K562 (cell line): ENCODE results near the gene GPHA2. TPM values are rescaled to one million over a fixed set of nuclear protein-coding genes. Genes with fewer than 3 reads are reported as not detected.

Source experiments
- DDX20 ChIP-seq: fragments of 450-650 bp; IDR thresholded peaks from 2 replicates; pipeline ENCODE4 v1.6.1; 2016; ENCODE audit warnings: missing genetic modification characterization, low read depth, mild to moderate bottlenecking, missing compliant biosample characterization, moderate library complexity
- GATAD2B ChIP-seq: fragments of 450-650 bp; IDR thresholded peaks from 2 replicates; pipeline ENCODE4 v1.6.1; 2017; ENCODE audit warnings: mild to moderate bottlenecking, borderline replicate concordance
- IRF2 ChIP-seq: sonication (generic); formaldehyde crosslinking; IDR thresholded peaks from 2 replicates; pipeline ENCODE4 v1.8.1; 2022; ENCODE audit warnings: mild to moderate bottlenecking, missing genetic modification reagents
- MITF ChIP-seq: IDR thresholded peaks from 2 replicates; pipeline ENCODE4 v1.6.1; 2014; ENCODE audit warnings: antibody characterized with exemption
- MTA2 ChIP-seq: fragments of 450-650 bp; IDR thresholded peaks from 2 replicates; pipeline ENCODE4 v1.6.1; 2016; ENCODE audit warnings: low read depth
- PCBP1 ChIP-seq: fragments of 200-400 bp; formaldehyde crosslinking; IDR thresholded peaks from 2 replicates; pipeline ENCODE4 v1.6.1; 2018; ENCODE audit warnings: mild to moderate bottlenecking, low read depth, low read length; ENCODE audit not compliant: poor library complexity, severe bottlenecking
- REST ChIP-seq, 2 experiments: fragments of 450-650 bp; formaldehyde crosslinking in 1 of 2; IDR thresholded peaks; 2 replicates each; pipeline versions ENCODE4 v1.4.0 to v1.6.1; 2014 to 2020; ENCODE audit warnings: mild to moderate bottlenecking in 2 of 2, borderline replicate concordance in 1 of 2, low read depth in 1 of 2
- TAF9B ChIP-seq: fragments of 450-650 bp; IDR thresholded peaks from 2 replicates; pipeline ENCODE4 v1.6.1; 2018; ENCODE audit warnings: mild to moderate bottlenecking; ENCODE audit not compliant: partially characterized antibody
- polyA plus RNA-seq, 8 experiments: library from polyadenylated mRNA; depleted of rRNA in 4 of 8; stranded (reverse) in 5 of 8; unstranded in 3 of 8; fragments of >200 nt; fragmentation: Nextera tagmentation in 2 of 8; fragmentation: Illumina TruSeq in 1 of 8; extraction: Ambion mirVana in 2 of 8; extraction: Trizol in 1 of 8; gene quantifications; 2 replicates each; pipeline versions ENCODE4 v1.2.1 to v1.2.3, GENCODE V29; 2011 to 2014; ENCODE audit warnings: inconsistent platforms in 1 of 8, missing spikeins in 1 of 8
- total RNA-seq, 7 experiments: library from RNA; depleted of rRNA in 6 of 7; stranded (reverse); fragments of >200 nt in 6 of 7; fragmentation: Illumina TruSeq in 2 of 7; extraction: Trizol in 2 of 7; gene quantifications; 2 replicates each; pipeline versions ENCODE4 v1.2.1 to v1.2.3, GENCODE V29; 2011 to 2021; ENCODE audit warnings: low replicate concordance in 1 of 7
- TF ChIP-seq, protein P1 (sequence below): fragments of 250-450 bp; sonication (Bioruptor Pico); IDR thresholded peaks from 2 replicates; pipeline ENCODE4 v1.5.0; 2021
- TF ChIP-seq, protein P2 (sequence below): fragments of 250-450 bp; sonication (Bioruptor Pico); IDR thresholded peaks from 2 replicates; pipeline ENCODE4 v1.8.0; 2022; ENCODE audit warnings: inconsistent platforms, mild to moderate bottlenecking, moderate library complexity, borderline replicate concordance
- TF ChIP-seq, protein P3 (sequence below): sonication (generic); IDR thresholded peaks from 2 replicates; pipeline ENCODE4 v1.6.1; 2016

The GPHA2 gene
- total and polyA plus RNA-seq, 9 of the 15 experiments (the other 6 are each of a cell fraction or from before 2014, with no cell fraction given) = 0.17 to 0.22 TPM; not detected in 7

GRCh38 chr11:64916775-64917662 is 18.7 kb downstream of the GPHA2 start, which contains the start of gene ATG2A (continued):
- TF ChIP-seq, protein P1, sequence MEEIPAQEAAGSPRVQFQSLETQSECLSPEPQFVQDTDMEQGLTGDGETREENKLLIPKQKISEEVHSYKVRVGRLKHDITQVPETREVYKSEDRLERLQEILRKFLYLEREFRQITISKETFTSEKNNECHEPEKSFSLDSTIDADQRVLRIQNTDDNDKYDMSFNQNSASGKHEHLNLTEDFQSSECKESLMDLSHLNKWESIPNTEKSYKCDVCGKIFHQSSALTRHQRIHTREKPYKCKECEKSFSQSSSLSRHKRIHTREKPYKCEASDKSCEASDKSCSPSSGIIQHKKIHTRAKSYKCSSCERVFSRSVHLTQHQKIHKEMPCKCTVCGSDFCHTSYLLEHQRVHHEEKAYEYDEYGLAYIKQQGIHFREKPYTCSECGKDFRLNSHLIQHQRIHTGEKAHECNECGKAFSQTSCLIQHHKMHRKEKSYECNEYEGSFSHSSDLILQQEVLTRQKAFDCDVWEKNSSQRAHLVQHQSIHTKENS (CRISPR knock-in tag) = no peak
- TF ChIP-seq, protein P2, sequence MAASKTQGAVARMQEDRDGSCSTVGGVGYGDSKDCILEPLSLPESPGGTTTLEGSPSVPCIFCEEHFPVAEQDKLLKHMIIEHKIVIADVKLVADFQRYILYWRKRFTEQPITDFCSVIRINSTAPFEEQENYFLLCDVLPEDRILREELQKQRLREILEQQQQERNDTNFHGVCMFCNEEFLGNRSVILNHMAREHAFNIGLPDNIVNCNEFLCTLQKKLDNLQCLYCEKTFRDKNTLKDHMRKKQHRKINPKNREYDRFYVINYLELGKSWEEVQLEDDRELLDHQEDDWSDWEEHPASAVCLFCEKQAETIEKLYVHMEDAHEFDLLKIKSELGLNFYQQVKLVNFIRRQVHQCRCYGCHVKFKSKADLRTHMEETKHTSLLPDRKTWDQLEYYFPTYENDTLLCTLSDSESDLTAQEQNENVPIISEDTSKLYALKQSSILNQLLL = no peak
- TF ChIP-seq, protein P3, sequence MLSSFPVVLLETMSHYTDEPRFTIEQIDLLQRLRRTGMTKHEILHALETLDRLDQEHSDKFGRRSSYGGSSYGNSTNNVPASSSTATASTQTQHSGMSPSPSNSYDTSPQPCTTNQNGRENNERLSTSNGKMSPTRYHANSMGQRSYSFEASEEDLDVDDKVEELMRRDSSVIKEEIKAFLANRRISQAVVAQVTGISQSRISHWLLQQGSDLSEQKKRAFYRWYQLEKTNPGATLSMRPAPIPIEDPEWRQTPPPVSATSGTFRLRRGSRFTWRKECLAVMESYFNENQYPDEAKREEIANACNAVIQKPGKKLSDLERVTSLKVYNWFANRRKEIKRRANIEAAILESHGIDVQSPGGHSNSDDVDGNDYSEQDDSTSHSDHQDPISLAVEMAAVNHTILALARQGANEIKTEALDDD = no peak
- TF ChIP-seq MTA2 (no peak), GATAD2B (no peak), REST (IDR thresholded peaks at IDR 0.05; ENCODE audit: borderline replicate concordance) (no peak), REST (CRISPR knock-in tag; IDR thresholded peaks at IDR 0.05; ENCODE audit: low read depth) (no peak), IRF2 (CRISPR knock-in tag) (no peak), MITF (no peak), DDX20 (tag) (no peak), PCBP1 (no peak), TAF9B (no peak)
